Neutrophil (primary cell): ENCODE measurements around the gene SLC25A21.
"Not testable (repeated sequence)": the region's sequence is repeated elsewhere in the genome, so short reads cannot be mapped to it uniquely, and the experiment has no call there.

ENCODE experiments used
- H3K27ac ChIP-seq: fragments of 200-600 bp; sonication (generic); 2 replicates; pipeline ENCODE4 v1.5.1; 2016; ENCODE audit warnings: mild to moderate bottlenecking, moderate library complexity
- H3K27me3 ChIP-seq: fragments of 200-600 bp; sonication (generic); 2 replicates; pipeline ENCODE4 v1.6.0; 2016; ENCODE audit warnings: mild to moderate bottlenecking
- H3K36me3 ChIP-seq: fragments of 200-600 bp; sonication (generic); 2 replicates; pipeline ENCODE4 v1.5.1; 2017
- H3K4me1 ChIP-seq, 2 experiments: fragments of 200-600 bp in 1 of 2; sonication (generic) in 1 of 2; 1 replicate in 1 of 2; 2 replicates in 1 of 2; pipeline versions ENCODE4 v1.5.1 to v1.6.1; 2013 to 2016; ENCODE audit warnings: low read depth in 1 of 2, low read length in 1 of 2, mild to moderate bottlenecking in 1 of 2, moderate library complexity in 1 of 2; ENCODE audit not compliant: control insufficient read depth in 1 of 2, insufficient read depth in 1 of 2
- H3K4me3 ChIP-seq, 2 experiments: fragments of 200-600 bp in 1 of 2; sonication (generic) in 1 of 2; 1 replicate in 1 of 2; 2 replicates in 1 of 2; pipeline ENCODE4 v1.5.1; 2013 to 2016; ENCODE audit warnings: low read depth in 1 of 2, low read length in 1 of 2, mild to moderate bottlenecking in 1 of 2, moderate library complexity in 1 of 2
- H3K9me3 ChIP-seq: fragments of 200-600 bp; sonication (generic); 2 replicates; pipeline ENCODE4 v1.5.1; 2016
- CTCF ChIP-seq: fragments of 200-600 bp; sonication (generic); IDR thresholded peaks from 2 replicates; pipeline ENCODE4 v1.5.1; 2016; ENCODE audit warnings: antibody characterized with exemption

Gene SLC25A21

GRCh38 chr14:37172024-37172869 is at the start of gene SLC25A21:
SLC25A21 (minus strand) TSS chr14:37172606.
- no peak for TF ChIP-seq CTCF
- Histone ChIP-seq H3K27me3 (peaks cover 50% of the 10 kb centered on the region), H3K27ac (no peak within 1 kb of the TSS), H3K4me1 (no peaks in the 10 kb centered on the region), H3K4me3 (no peak within 1 kb of the TSS), H3K9me3 (no peaks in the 10 kb centered on the region), H3K36me3 (no peaks in the 10 kb centered on the region)

GRCh38 chr14:37221073-37221472 is 48.7 kb upstream of the SLC25A21 start:
- Histone ChIP-seq H3K9me3 (no peaks in the 10 kb centered on the region), H3K27me3 (no peaks in the 10 kb centered on the region), H3K4me1 (no peaks in the 10 kb centered on the region), H3K27ac (no peak overlapping the region), H3K36me3 (no peaks in the 10 kb centered on the region), H3K4me3 (no peak overlapping the region)
- TF ChIP-seq CTCF = no peak

GRCh38 chr14:37215345-37215744 is 42.9 kb upstream of the SLC25A21 start:
- Histone ChIP-seq H3K4me3 (no peak overlapping the region), H3K36me3 (no peaks in the 10 kb centered on the region), H3K27me3 (no peaks in the 10 kb centered on the region), H3K4me1 (no peaks in the 10 kb centered on the region), H3K27ac (no peak overlapping the region), H3K9me3 (no peaks in the 10 kb centered on the region)
- TF ChIP-seq CTCF = no peak

GRCh38 chr14:37213016-37213415 is 40.6 kb upstream of the SLC25A21 start:
- H3K4me3 ChIP-seq = no peak overlapping the region
- no peaks in the 10 kb centered on the region for H3K4me1 ChIP-seq
- H3K9me3 ChIP-seq = no peaks in the 10 kb centered on the region
- no peaks in the 10 kb centered on the region for H3K36me3 ChIP-seq
- H3K27ac ChIP-seq = no peak overlapping the region
- TF ChIP-seq CTCF = no peak
- no peaks in the 10 kb centered on the region for H3K27me3 ChIP-seq

- H3K4me1 ChIP-seq = no peaks in the 10 kb centered on the region
- H3K4me3 ChIP-seq = no peak overlapping the region
- TF ChIP-seq CTCF = no peak
- no peaks in the 10 kb centered on the region for H3K36me3 ChIP-seq
- no peak overlapping the region for H3K27ac ChIP-seq
- H3K27me3 ChIP-seq = no peaks in the 10 kb centered on the region
- H3K9me3 ChIP-seq = no peaks in the 10 kb centered on the region
Measured at GRCh38 chr14:37210448-37210847, 38.0 kb upstream of the SLC25A21 start.

GRCh38 chr14:37209617-37210016 is 37.2 kb upstream of the SLC25A21 start:
- H3K27me3 ChIP-seq, H3K36me3 ChIP-seq, H3K4me1 ChIP-seq, H3K27ac ChIP-seq, H3K4me3 ChIP-seq, H3K9me3 ChIP-seq: not testable (repeated sequence)

- not testable (repeated sequence) for H3K4me3 ChIP-seq, H3K9me3 ChIP-seq, H3K27me3 ChIP-seq, H3K36me3 ChIP-seq, H3K27ac ChIP-seq, H3K4me1 ChIP-seq
Measured at GRCh38 chr14:37205623-37206605, 33.5 kb upstream of the SLC25A21 start.
